Thyroid gland (tissue), 4 donors: Measurements from ENCODE around the gene PAK1.

Experiments used
- POLR2A ChIP-seq, 2 donors: fragments of 450-650 bp; IDR thresholded peaks; one replicate each; pipeline ENCODE4 v1.6.1; 2017; ENCODE audit warnings: antibody characterized with exemption in 2 of 2, mild to moderate bottlenecking in 2 of 2, moderate library complexity in 1 of 2
- TF ChIP-seq, protein P1 (sequence below), 6 experiments: fragments of 200-600 bp in 3 of 6; fragments of 450-650 bp in 3 of 6; sonication (generic) in 3 of 6; IDR thresholded peaks; one replicate each; pipeline ENCODE4 v1.5.1; 2016 to 2019; ENCODE audit warnings: antibody characterized with exemption in 6 of 6, mild to moderate bottlenecking in 2 of 6, inconsistent platforms in 1 of 6, moderate library complexity in 1 of 6

DNA sequence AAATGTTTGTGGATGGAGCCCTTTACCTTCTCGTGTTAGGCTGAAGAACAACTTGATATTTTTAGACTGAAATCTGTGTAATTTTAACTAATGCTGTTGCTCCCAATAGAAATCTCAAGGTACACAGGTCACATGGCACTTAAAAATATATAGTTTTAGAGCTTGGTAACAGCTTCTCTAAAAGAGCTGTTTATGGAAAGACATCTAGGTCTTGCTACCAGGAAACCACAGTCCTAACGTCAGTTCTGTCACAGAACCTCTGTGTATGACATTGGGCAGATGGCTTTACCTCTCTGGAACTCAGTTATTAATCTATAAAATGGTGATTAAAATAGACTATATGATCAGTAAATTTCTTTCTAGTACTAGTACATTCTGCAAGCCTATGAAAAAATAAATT is 35.4 kb downstream of the PAK1 start:
- TF ChIP-seq, protein P1, sequence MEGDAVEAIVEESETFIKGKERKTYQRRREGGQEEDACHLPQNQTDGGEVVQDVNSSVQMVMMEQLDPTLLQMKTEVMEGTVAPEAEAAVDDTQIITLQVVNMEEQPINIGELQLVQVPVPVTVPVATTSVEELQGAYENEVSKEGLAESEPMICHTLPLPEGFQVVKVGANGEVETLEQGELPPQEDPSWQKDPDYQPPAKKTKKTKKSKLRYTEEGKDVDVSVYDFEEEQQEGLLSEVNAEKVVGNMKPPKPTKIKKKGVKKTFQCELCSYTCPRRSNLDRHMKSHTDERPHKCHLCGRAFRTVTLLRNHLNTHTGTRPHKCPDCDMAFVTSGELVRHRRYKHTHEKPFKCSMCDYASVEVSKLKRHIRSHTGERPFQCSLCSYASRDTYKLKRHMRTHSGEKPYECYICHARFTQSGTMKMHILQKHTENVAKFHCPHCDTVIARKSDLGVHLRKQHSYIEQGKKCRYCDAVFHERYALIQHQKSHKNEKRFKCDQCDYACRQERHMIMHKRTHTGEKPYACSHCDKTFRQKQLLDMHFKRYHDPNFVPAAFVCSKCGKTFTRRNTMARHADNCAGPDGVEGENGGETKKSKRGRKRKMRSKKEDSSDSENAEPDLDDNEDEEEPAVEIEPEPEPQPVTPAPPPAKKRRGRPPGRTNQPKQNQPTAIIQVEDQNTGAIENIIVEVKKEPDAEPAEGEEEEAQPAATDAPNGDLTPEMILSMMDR (IDR thresholded peaks at IDR 0.05), result no peak
- TF ChIP-seq POLR2A (IDR thresholded peaks at IDR 0.05), result no peak
